GM12892 (cell line): Measurements from ENCODE around the gene OR11G2.

ENCODE experiments used
- POLR2A ChIP-seq: IDR thresholded peaks from 2 replicates; pipeline ENCODE4 v1.6.1; 2011; ENCODE audit warnings: low read depth, low read length, control low read depth
- POLR2AphosphoS5 ChIP-seq: IDR thresholded peaks from 2 replicates; pipeline ENCODE4 v1.6.1; 2011; ENCODE audit warnings: low read depth, low read length, control low read depth

- no peak for TF ChIP-seq POLR2A
- no peak for TF ChIP-seq POLR2AphosphoS5
Observed at GRCh38 chr14:20143911-20144310, 46.8 kb upstream of the OR11G2 start.
